ENCODE results near the gene COL23A1. TPM values are rescaled to one million over a fixed set of nuclear protein-coding genes. Genes with fewer than 3 reads are reported as not detected.

Gene COL23A1
- total and polyA plus RNA-seq, 5 donors from 2014 or later, result not detected

DNA sequence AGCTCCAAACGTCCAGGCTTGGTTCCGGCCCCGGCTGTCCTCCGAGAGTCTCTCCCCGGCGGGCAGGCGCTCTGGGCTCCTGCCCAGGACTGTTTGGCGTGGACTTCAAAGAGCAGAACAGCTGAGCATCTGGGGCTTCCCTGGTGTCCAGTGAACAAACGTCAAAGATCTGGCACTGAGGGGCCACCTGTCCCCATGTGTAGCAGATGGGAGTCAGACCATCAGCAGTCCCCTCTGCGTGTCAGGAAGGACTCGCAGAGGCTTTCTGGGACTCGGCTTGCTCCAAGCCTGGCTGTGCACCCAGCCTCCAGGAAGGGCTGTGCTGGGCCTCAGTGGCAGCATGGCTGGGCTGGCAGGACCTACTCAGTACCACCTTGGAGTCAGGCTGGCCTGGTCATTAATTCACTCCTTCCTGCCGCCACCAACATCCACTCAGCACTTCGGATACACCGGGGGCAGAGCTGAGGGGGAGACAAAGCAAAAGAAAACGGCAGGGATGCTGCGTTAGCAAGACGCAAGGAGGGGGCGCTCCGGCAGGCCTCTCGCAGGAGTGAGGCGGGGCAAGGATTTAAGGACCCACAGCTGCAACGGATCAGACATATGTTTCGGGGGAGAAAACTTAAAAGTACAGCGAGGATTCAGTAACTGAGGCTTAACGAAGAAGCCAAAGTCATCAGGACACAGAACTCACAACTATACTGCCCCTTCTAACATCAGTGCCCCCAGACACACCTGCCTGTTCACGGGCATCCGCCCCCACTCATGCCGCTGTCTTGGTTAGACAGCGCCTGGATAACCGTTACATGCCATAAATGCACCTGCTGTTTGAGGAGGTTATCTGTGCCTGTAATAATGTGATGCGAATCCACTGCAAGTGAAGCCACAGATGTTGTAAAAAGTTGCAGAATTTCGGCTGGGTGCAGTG is 193.1 kb downstream of the COL23A1 start:
- Mint-ChIP-seq H3K36me3 (no peaks in the 10 kb centered on the region), H3K4me3 (no peak overlapping the region), H3K4me1 (no peaks in the 10 kb centered on the region), H3K27me3 (no peaks in the 10 kb centered on the region), H3K9me3 (peaks cover 0 to 2% (median 0%) of the 10 kb centered on the region in 7 donors), H3K27ac (no peak overlapping the region)
- no peaks in the 10 kb centered on the region for H3K4me1 ChIP-seq (ENCODE audit: control insufficient read depth, insufficient read depth, low read length, poor library complexity, severe bottlenecking)
- no peaks in the 10 kb centered on the region for H3K9me3 ChIP-seq (ENCODE audit: control insufficient read depth in 2 of 2, low read length in 2 of 2)
- H3K27me3 ChIP-seq (ENCODE audit: control insufficient read depth, insufficient read depth, low read length), result no peaks in the 10 kb centered on the region
- H3K36me3 ChIP-seq (ENCODE audit: control insufficient read depth, insufficient read depth, low read length), result no peaks in the 10 kb centered on the region
- ATAC-seq (ENCODE audit: low read depth in 2 of 2) (no peak), DNase-seq (no peak)
- no peak overlapping the region for H3K27ac ChIP-seq (ENCODE audit: insufficient read depth, low read length, poor library complexity, severe bottlenecking)
- H3K4me3 ChIP-seq (ENCODE audit: low read depth, low read length), result no peak overlapping the region

DNA sequence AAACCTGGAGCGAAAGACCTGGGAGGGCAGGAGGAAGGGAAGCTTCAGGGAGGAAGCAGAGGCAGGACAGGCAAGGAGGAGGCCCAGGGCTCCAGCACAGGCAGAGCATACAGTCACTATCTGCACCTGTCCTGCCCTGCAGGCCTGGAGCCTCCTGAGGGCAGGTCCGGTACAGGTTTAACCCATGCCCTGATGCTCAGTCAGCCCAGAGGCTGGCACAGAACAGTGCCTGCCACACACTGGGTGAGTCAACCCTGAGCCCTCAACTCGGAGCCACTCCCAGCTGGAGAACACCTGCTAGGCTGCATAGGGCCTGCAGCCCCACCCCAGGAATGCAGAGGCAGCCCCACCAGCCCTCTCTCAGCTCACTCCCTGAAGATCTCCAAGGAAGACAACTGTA is 196.1 kb downstream of the COL23A1 start:
- H3K4me1 ChIP-seq (ENCODE audit: control insufficient read depth, insufficient read depth, low read length, poor library complexity, severe bottlenecking), result no peaks in the 10 kb centered on the region
- H3K27ac Mint-ChIP-seq, result no peak overlapping the region
- no peak overlapping the region for H3K27ac ChIP-seq (ENCODE audit: insufficient read depth, low read length, poor library complexity, severe bottlenecking)
- H3K27me3 ChIP-seq (ENCODE audit: control insufficient read depth, insufficient read depth, low read length), result no peaks in the 10 kb centered on the region
- H3K27me3 Mint-ChIP-seq, result no peaks in the 10 kb centered on the region
- H3K4me3 Mint-ChIP-seq, result no peak overlapping the region
- H3K36me3 Mint-ChIP-seq, result no peaks in the 10 kb centered on the region
- DNase-seq (no peak), ATAC-seq (ENCODE audit: low read depth in 2 of 2) (no peak)
- no peak overlapping the region for H3K4me3 ChIP-seq (ENCODE audit: low read depth, low read length)
- no peaks in the 10 kb centered on the region for H3K36me3 ChIP-seq (ENCODE audit: control insufficient read depth, insufficient read depth, low read length)
- H3K9me3 ChIP-seq (ENCODE audit: control insufficient read depth in 2 of 2, low read length in 2 of 2), result no peaks in the 10 kb centered on the region
- no peaks in the 10 kb centered on the region for H3K4me1 Mint-ChIP-seq
- peaks cover 0 to 2% (median 0%) of the 10 kb centered on the region in 7 donors for H3K9me3 Mint-ChIP-seq

- H3K4me3 Mint-ChIP-seq, result no peak overlapping the region
- H3K36me3 ChIP-seq (ENCODE audit: control insufficient read depth, insufficient read depth, low read length), result no peaks in the 10 kb centered on the region
- no peaks in the 10 kb centered on the region for H3K27me3 ChIP-seq (ENCODE audit: control insufficient read depth, insufficient read depth, low read length)
- H3K27ac ChIP-seq (ENCODE audit: insufficient read depth, low read length, poor library complexity, severe bottlenecking), result no peak overlapping the region
- no peaks in the 10 kb centered on the region for H3K4me1 ChIP-seq (ENCODE audit: control insufficient read depth, insufficient read depth, low read length, poor library complexity, severe bottlenecking)
- ATAC-seq (ENCODE audit: low read depth in 2 of 2) (no peak), DNase-seq (no peak)
- no peak overlapping the region for H3K27ac Mint-ChIP-seq
- H3K36me3 Mint-ChIP-seq, result no peaks in the 10 kb centered on the region
- no peaks in the 10 kb centered on the region for H3K9me3 ChIP-seq (ENCODE audit: control insufficient read depth in 2 of 2, low read length in 2 of 2)
- no peaks in the 10 kb centered on the region for H3K27me3 Mint-ChIP-seq
- H3K9me3 Mint-ChIP-seq, result peaks cover 0 to 2% (median 0%) of the 10 kb centered on the region in 7 donors
- no peaks in the 10 kb centered on the region for H3K4me1 Mint-ChIP-seq
- no peak overlapping the region for H3K4me3 ChIP-seq (ENCODE audit: low read depth, low read length)
Observed at GRCh38 chr5:178392931-178393394, 197.2 kb downstream of the COL23A1 start.

DNA sequence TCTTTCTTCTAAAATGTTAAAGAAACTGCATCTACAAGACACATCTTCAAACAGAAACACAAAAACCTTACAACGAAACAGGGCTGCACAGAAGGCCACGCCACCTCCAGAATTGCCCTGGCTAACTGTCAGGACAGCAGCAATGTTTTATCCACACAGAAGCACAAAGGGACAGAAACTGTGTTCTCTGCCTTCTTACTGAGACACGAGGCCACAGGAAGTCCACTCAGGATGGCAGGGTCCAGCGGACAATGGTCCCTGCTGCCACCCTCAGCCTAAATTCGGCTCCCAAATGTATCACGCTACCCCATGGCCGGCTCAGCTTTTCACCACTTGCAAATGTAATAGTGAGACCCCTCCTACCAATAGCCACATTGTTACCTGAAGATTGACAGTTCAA is 197.8 kb downstream of the COL23A1 start:
- peaks cover 0 to 3% (median 0%) of the 10 kb centered on the region in 7 donors for H3K9me3 Mint-ChIP-seq
- ATAC-seq (ENCODE audit: low read depth in 2 of 2) (no peak), DNase-seq (no peak)
- Histone ChIP-seq H3K9me3 (ENCODE audit: control insufficient read depth in 2 of 2, low read length in 2 of 2) (no peaks in the 10 kb centered on the region), H3K36me3 (ENCODE audit: control insufficient read depth, insufficient read depth, low read length) (no peaks in the 10 kb centered on the region), H3K4me1 (ENCODE audit: control insufficient read depth, insufficient read depth, low read length, poor library complexity, severe bottlenecking) (no peaks in the 10 kb centered on the region), H3K4me3 (ENCODE audit: low read depth, low read length) (no peak overlapping the region), H3K27ac (ENCODE audit: insufficient read depth, low read length, poor library complexity, severe bottlenecking) (no peak overlapping the region), H3K27me3 (ENCODE audit: control insufficient read depth, insufficient read depth, low read length) (no peaks in the 10 kb centered on the region)
- H3K4me3 Mint-ChIP-seq, result no peak overlapping the region
- no peaks in the 10 kb centered on the region for H3K4me1 Mint-ChIP-seq
- H3K27me3 Mint-ChIP-seq, result no peaks in the 10 kb centered on the region
- H3K27ac Mint-ChIP-seq, result no peak overlapping the region
- H3K36me3 Mint-ChIP-seq, result no peaks in the 10 kb centered on the region

GRCh38 chr5:178391480-178391879 is 198.7 kb downstream of the COL23A1 start:
- Mint-ChIP-seq H3K4me3 (no peak overlapping the region), H3K4me1 (no peaks in the 10 kb centered on the region), H3K27me3 (no peaks in the 10 kb centered on the region), H3K36me3 (no peaks in the 10 kb centered on the region), H3K9me3 (peaks cover 0 to 3% (median 0%) of the 10 kb centered on the region in 7 donors), H3K27ac (no peak overlapping the region)
- Histone ChIP-seq H3K4me1 (ENCODE audit: control insufficient read depth, insufficient read depth, low read length, poor library complexity, severe bottlenecking) (no peaks in the 10 kb centered on the region), H3K36me3 (ENCODE audit: control insufficient read depth, insufficient read depth, low read length) (no peaks in the 10 kb centered on the region), H3K4me3 (ENCODE audit: low read depth, low read length) (no peak overlapping the region), H3K9me3 (ENCODE audit: control insufficient read depth in 2 of 2, low read length in 2 of 2) (no peaks in the 10 kb centered on the region), H3K27me3 (ENCODE audit: control insufficient read depth, insufficient read depth, low read length) (no peaks in the 10 kb centered on the region), H3K27ac (ENCODE audit: insufficient read depth, low read length, poor library complexity, severe bottlenecking) (no peak overlapping the region)
- ATAC-seq (ENCODE audit: low read depth in 2 of 2), result no peak
- DNase-seq, result no peak

GRCh38 chr5:178389796-178390195 is 200.4 kb downstream of the COL23A1 start:
- H3K36me3 Mint-ChIP-seq, result no peaks in the 10 kb centered on the region
- ATAC-seq (ENCODE audit: low read depth in 2 of 2) (no peak), DNase-seq (no peak)
- no peaks in the 10 kb centered on the region for H3K9me3 ChIP-seq (ENCODE audit: control insufficient read depth in 2 of 2, low read length in 2 of 2)
- no peak overlapping the region for H3K27ac ChIP-seq (ENCODE audit: insufficient read depth, low read length, poor library complexity, severe bottlenecking)
- no peaks in the 10 kb centered on the region for H3K27me3 ChIP-seq (ENCODE audit: control insufficient read depth, insufficient read depth, low read length)
- no peaks in the 10 kb centered on the region for H3K36me3 ChIP-seq (ENCODE audit: control insufficient read depth, insufficient read depth, low read length)
- peaks cover under 1% of the 10 kb centered on the region for H3K27me3 Mint-ChIP-seq
- peaks cover 0 to 2% (median 0%) of the 10 kb centered on the region in 4 donors for H3K4me1 Mint-ChIP-seq
- H3K27ac Mint-ChIP-seq, result no peak overlapping the region
- H3K9me3 Mint-ChIP-seq, result peaks cover 0 to 3% (median 0%) of the 10 kb centered on the region in 7 donors
- H3K4me3 ChIP-seq (ENCODE audit: low read depth, low read length), result no peak overlapping the region
- H3K4me1 ChIP-seq (ENCODE audit: control insufficient read depth, insufficient read depth, low read length, poor library complexity, severe bottlenecking), result no peaks in the 10 kb centered on the region
- H3K4me3 Mint-ChIP-seq, result no peak overlapping the region

DNA sequence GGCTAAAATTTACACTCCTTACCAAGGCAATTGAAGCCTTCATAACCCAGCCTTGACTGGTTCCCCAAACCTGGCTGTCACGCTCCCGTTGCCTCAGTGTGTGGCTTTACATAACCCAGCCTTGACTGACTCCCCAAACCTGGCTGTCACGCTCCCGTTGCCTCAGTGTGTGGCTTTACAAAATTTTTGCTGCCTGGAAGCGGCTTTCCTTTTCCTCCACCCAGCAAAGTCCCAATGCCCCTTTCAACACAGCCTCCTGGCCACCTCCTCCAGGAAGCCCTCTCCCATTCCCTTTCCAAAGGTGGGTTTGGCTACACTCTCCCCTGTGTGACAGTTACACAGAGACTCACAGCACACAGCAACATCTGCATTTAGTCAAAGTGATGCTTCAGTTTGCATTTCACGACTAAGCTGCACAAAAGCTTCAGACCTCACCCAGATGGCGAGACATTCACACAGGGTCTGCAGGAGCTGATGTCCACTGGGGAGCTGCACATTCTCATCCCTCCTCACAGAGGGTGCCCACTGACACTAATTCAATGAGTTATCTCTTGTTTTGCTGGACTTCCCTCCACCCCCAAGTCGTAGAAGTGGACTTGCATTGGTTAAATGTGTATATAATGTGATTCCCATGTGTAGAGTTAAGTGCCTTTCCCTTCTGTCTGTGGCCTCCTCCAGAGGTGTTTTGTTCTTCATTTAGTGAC is 201.0 kb downstream of the COL23A1 start:
- Mint-ChIP-seq H3K4me3 (no peak overlapping the region), H3K27me3 (peaks cover 5% of the 10 kb centered on the region), H3K27ac (no peak overlapping the region), H3K36me3 (no peaks in the 10 kb centered on the region), H3K4me1 (peaks cover 0 to 2% (median 0%) of the 10 kb centered on the region in 4 donors), H3K9me3 (peaks cover 0 to 3% (median 0%) of the 10 kb centered on the region in 7 donors)
- no peaks in the 10 kb centered on the region for H3K27me3 ChIP-seq (ENCODE audit: control insufficient read depth, insufficient read depth, low read length)
- H3K4me1 ChIP-seq (ENCODE audit: control insufficient read depth, insufficient read depth, low read length, poor library complexity, severe bottlenecking), result no peaks in the 10 kb centered on the region
- H3K36me3 ChIP-seq (ENCODE audit: control insufficient read depth, insufficient read depth, low read length), result no peaks in the 10 kb centered on the region
- H3K27ac ChIP-seq (ENCODE audit: insufficient read depth, low read length, poor library complexity, severe bottlenecking), result no peak overlapping the region
- DNase-seq (no peak), ATAC-seq (ENCODE audit: low read depth in 2 of 2) (no peak)
- no peak overlapping the region for H3K4me3 ChIP-seq (ENCODE audit: low read depth, low read length)
- H3K9me3 ChIP-seq (ENCODE audit: control insufficient read depth in 2 of 2, low read length in 2 of 2), result no peaks in the 10 kb centered on the region

All from CD4-positive, CD25-positive, alpha-beta regulatory T cell (primary cell).